Mucosa of descending colon (tissue), 3 donors: ENCODE measurements around the gene STEEP1. TPM values are rescaled to one million over a fixed set of nuclear protein-coding genes. Genes with fewer than 3 reads are reported as not detected.
A peak's percentile ranks its signal among the peaks of the same experiment; 100 is the strongest.

ENCODE experiments used
- ATAC-seq: fragments of 200-7000 bp; cut with Tn5 transposase; one replicate; pipeline ENCODE4 v1.9.1; 2020; ENCODE audit warnings: mild to moderate bottlenecking, moderate library complexity
- DNase-seq, 3 donors: peaks; one replicate each; pipeline ENCODE4 v3.0.0-alpha.2; 2020
- H3K36me3 ChIP-seq: fragments of 200-600 bp; one replicate; pipeline ENCODE4 v1.8.0; 2021; ENCODE audit warnings: low read depth, mild to moderate bottlenecking
- H3K4me1 ChIP-seq: fragments of 200-600 bp; one replicate; pipeline ENCODE4 v1.8.0; 2021; ENCODE audit warnings: low read depth, mild to moderate bottlenecking
- H3K4me3 ChIP-seq: fragments of 200-600 bp; one replicate; pipeline ENCODE4 v1.8.0; 2021; ENCODE audit warnings: mild to moderate bottlenecking
- H3K9me3 ChIP-seq: fragments of 200-600 bp; one replicate; pipeline ENCODE4 v1.8.0; 2021; ENCODE audit warnings: mild to moderate bottlenecking
- intact Hi-C, 2 donors: fragments of 100-400 bp; cut with DNase I in 1 of 2; cut with micrococcal nuclease in 1 of 2; formaldehyde crosslinking; loops; one replicate each; pipeline versions ENCODE4 v1.11.0 to v1.11.1; 2022; cut with DNase I, micrococcal nuclease
- total RNA-seq, 3 donors: library from RNA; stranded (reverse); fragmentation: NEBNext Ultra II Directional in 2 of 3; extraction: Animal tissue kit (Norgen Biotek cat#: 25700) in 2 of 3; gene quantifications; one replicate each; pipeline versions ENCODE4 v1.2.1 to v1.2.4, GENCODE V29; 2021 to 2023
- TF ChIP-seq, protein P1 (sequence below): fragments of 200-600 bp; IDR thresholded peaks from one replicate; pipeline ENCODE4 v1.8.0; 2022; ENCODE audit warnings: antibody characterized with exemption, mild to moderate bottlenecking
- donor health status: DM: no; HTN: no; CAD: no; lungs with moderate emphysema.
- donor health status: DM: no; HTN: no; CAD: no.
- donor health status: DM: no; HTN: yes; CAD: no.

The STEEP1 gene
- total RNA-seq, 3 donors from 2014 or later, result 22.2 to 25.4 (median 22.9) TPM

DNA sequence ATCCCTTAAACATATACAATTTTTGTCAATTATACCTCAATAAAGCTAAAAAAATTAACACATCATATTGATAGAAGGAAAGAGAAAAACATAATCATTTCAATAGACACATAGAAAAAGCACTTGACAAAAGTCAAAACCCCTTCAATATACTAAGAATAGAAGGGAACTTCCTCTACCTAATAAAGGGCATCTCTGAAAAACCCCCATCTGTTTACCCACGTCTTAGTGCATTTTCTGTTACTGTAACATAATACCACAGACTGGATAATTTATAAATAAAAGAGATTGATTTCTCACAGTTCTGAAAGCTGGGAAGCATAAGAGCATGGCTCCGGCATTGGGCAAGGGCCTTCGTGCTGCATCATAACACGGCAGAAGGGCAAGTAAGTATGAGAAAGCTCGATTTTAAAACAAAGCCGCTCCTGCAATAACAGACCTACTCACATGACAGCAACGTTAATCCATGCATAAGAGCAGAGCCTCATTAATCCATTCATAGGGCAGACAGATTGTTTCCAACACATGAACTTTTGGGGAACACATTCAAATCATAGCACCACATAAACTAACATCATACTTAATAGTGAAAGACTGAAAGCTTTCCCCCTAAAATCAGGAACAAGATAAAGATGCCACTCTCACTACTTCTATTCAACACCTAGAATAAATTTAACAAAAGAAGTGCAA is 15.7 kb downstream of the STEEP1 start:
- H3K4me3 ChIP-seq, result no peak overlapping the region
- H3K36me3 ChIP-seq, result no peaks in the 10 kb centered on the region
- DNase-seq (no peak), ATAC-seq (no peak)
- H3K4me1 ChIP-seq, result no peaks in the 10 kb centered on the region
- no peaks in the 10 kb centered on the region for H3K9me3 ChIP-seq
- intact Hi-C loops, result no loop called here
- TF ChIP-seq, protein P1, sequence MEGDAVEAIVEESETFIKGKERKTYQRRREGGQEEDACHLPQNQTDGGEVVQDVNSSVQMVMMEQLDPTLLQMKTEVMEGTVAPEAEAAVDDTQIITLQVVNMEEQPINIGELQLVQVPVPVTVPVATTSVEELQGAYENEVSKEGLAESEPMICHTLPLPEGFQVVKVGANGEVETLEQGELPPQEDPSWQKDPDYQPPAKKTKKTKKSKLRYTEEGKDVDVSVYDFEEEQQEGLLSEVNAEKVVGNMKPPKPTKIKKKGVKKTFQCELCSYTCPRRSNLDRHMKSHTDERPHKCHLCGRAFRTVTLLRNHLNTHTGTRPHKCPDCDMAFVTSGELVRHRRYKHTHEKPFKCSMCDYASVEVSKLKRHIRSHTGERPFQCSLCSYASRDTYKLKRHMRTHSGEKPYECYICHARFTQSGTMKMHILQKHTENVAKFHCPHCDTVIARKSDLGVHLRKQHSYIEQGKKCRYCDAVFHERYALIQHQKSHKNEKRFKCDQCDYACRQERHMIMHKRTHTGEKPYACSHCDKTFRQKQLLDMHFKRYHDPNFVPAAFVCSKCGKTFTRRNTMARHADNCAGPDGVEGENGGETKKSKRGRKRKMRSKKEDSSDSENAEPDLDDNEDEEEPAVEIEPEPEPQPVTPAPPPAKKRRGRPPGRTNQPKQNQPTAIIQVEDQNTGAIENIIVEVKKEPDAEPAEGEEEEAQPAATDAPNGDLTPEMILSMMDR, result no peak

DNA sequence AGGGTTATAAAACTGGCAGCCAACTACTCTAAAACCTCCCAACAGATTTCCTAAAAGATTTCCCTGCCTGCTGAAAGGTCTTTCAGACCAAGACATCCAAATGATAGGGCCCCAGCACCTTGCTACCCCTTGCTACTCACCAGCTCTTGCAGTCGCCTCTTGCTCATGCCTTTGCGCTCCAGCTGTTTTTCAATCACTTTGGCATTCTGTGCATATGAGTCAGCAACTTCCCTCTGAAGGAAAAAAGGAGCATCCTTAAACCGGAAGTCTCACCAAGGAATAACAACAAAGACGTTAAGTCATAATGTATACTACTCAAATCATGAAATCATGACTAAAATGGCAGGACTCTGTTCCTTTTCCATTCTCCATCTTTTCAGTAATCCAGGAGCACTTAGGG is 24.0 kb downstream of the STEEP1 start:
- intact Hi-C loops, result no loop called here
- H3K4me3 ChIP-seq, result no peak overlapping the region
- no peaks in the 10 kb centered on the region for H3K36me3 ChIP-seq
- H3K9me3 ChIP-seq, result no peaks in the 10 kb centered on the region
- ATAC-seq (no peak), DNase-seq (no peak)
- TF ChIP-seq, protein P1, result no peak
- H3K4me1 ChIP-seq, result no peaks in the 10 kb centered on the region

DNA sequence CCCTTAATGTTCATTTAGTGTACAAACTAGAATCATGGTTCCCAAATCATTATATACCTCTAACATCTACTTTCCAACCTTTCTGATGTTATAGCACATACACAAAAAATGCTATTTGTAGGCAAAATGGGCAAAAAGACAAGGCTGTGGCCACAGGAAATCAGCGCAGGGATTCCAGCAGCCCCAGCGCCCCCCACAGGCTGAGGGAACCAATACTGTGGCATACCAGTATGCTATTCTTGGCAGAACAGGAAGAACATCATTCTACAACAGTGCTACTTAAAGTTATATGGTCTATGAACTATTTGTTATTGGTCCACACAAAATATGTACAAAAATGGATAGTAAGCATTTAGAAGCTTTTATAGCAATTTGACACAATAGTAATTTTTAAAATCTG is 25.3 kb downstream of the STEEP1 start:
- TF ChIP-seq, protein P1, result no peak
- intact Hi-C loops, result no loop called here
- no peaks in the 10 kb centered on the region for H3K4me1 ChIP-seq
- no peaks in the 10 kb centered on the region for H3K36me3 ChIP-seq
- DNase-seq (no peak), ATAC-seq (no peak)
- H3K4me3 ChIP-seq, result no peak overlapping the region
- no peaks in the 10 kb centered on the region for H3K9me3 ChIP-seq

DNA sequence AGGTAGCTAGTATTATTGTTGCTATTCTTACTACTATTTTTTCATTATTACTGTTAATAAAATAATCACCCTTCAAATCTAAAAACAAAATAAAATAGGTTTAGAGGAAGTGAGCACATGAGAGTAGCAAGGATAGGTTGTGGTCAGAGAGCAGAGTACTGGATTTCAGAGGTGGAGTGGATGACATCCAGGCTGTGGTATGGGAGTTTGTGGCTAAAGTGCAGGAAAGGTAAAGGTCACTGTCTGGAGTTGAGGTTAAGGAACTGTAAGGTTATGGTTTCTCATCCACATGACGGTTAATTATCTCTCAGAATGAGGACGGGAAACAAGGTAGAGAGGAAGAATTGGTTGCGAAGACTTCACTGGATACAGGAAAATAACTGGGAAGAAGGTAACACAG is 27.7 kb downstream of the STEEP1 start:
- DNase-seq (no peak), ATAC-seq (peak; percentile 65)
- TF ChIP-seq, protein P1, result no peak

DNA sequence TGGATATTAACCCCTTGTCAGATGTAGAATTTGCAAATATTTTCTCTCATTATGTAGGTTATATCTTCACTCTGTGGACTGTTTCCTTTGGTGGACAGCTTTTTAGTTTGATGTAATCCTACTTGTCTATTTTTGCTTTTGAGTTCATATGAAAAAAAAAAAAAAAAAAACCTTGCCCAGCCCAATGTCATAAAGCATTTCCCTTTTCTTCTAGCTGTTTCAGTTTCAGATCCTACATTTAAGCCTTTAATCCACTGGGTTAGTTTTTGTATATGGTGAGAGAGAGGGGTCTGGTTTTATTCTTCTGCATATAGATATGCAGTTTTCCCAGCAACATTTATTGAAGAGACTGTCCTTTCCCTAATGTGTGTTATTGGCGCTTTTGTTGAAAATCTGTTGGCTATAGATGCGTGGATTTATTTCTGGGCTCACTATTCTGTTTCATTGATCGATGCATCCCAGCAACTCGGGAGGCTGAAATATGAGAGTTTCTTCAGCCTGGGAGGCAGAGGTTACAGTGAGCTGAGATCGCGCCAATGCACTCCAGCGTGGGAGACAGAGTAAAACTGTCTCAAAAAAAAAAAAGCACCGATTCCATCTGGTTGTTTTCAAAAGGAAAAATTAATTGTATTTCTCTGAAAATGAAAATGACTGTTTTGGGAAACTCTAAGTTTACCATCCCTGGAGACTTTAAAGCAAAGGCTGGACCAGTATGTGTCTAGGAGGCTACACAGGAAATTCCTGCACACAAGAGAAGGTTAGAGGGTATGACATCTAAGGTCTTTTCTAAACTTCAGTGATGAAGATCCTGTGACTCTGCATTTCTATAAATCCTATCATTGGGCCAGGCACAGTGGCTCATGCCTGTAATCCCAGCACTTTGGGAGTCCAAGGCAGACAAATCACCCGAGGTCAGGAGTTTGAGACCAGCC is 35.6 kb downstream of the STEEP1 start:
- no peak for DNase-seq
- intact Hi-C loops, result no loop called here
- H3K4me3 ChIP-seq, result no peak overlapping the region
- TF ChIP-seq, protein P1, result no peak
- no peaks in the 10 kb centered on the region for H3K9me3 ChIP-seq
- no peak for ATAC-seq
- no peaks in the 10 kb centered on the region for H3K36me3 ChIP-seq
- no peaks in the 10 kb centered on the region for H3K4me1 ChIP-seq

More for the DNA sequence above, 27.7 kb downstream of the STEEP1 start:
- Histone ChIP-seq H3K36me3 (no peaks in the 10 kb centered on the region), H3K9me3 (no peaks in the 10 kb centered on the region), H3K4me3 (no peak overlapping the region), H3K4me1 (no peaks in the 10 kb centered on the region)
- intact Hi-C loops, result no loop called here
